Lung microvascular endothelial cell (primary cell): ENCODE measurements around the gene DNAJC17. TPM values are rescaled to one million over a fixed set of nuclear protein-coding genes. Genes with fewer than 3 reads are reported as not detected.

ENCODE experiments used
- DNase-seq, 2 donors: peaks; one replicate each; pipeline versions ENCODE4 v3.0.0 to v3.0.0-alpha.2; 2010; ENCODE audit warnings: low read depth in 2 of 2
- total RNA-seq: library from RNA; depleted of rRNA; stranded (reverse); fragments of >200 nt; gene quantifications from 2 replicates; pipeline ENCODE4 v1.2.1, GENCODE V29; 2014

The DNAJC17 gene
- total RNA-seq, 1 donor from 2014 or later = 14.3 TPM

DNA sequence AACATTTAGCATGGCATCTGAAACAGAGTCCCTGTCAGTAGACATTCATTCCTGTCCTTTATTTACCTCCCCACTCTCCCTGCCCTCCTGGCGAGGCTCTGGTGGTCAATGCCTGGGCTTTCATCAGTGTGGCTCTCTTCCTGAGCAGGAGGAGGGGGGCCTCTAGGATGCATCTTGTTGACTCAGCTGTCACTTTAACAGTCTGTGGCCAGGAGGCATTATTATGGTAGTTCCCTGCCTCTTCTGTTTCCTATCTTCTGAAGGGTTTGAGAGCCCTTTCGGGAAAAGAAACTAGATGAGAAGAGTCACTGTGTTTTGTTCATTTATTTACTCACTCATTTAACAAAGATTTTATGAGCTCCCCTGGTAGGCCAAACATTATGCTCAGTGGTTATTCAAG, 23.6 kb upstream of the DNAJC17 start:
- no peak for DNase-seq

DNA sequence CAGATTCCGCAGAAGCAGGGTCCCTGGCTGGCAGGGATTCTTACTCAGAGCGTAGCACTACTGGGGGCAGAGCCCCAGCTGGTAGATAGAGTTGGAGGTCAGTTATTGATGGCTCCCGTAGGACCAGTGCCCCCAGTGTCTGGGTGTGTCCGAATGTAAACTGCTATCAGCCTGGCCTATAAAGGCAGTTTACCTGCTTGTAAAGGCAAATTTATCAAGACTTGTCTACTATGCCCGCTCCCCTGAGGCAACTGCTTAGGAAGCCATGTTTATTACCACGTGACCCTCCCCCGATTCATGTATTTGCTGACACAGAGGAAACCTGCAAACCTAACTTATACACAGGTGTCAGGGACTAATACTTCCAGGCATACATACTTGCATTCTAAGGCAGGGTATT, 21.8 kb upstream of the DNAJC17 start:
- no peak for DNase-seq

DNA sequence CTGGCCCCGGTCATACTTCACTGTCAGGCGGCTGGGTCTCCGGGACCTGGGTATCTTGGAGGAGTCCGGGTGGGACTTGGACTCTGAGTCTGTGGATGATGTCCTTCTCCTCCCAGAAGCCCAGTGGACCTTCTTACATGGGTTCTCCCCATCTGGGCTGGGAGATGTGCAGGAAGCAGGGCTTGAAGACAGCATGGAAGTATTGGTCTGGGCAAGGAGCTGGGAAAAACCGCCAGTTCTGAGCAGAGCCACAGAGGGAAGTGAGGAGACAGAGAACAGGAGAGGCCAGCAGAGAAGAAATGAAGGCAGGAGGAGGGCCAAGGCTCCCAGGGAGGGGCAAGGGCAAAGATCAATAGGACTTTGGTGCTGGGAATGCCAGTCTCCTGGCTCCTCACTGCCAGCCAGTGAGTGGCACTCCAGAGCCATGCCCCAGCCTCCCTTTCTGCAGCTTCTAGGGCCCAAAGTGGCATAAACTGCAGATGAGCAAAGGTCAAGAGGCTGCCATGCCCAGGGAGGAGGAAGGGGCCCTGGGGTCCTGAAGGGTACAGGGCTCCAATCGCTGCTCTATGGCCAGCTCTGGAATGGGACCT, 21.3 kb upstream of the DNAJC17 start, which contains the start of gene PPP1R14D:
Gene PPP1R14D (minus strand): TSS at position 262 of the 590 bp plus-strand sequence. CDS start 67 bp downstream, at position 195.
- no peak for DNase-seq

- DNase-seq = no peak
These were observed 19.3 kb upstream of the DNAJC17 start for GRCh38 chr15:40826423-40827075.

DNA sequence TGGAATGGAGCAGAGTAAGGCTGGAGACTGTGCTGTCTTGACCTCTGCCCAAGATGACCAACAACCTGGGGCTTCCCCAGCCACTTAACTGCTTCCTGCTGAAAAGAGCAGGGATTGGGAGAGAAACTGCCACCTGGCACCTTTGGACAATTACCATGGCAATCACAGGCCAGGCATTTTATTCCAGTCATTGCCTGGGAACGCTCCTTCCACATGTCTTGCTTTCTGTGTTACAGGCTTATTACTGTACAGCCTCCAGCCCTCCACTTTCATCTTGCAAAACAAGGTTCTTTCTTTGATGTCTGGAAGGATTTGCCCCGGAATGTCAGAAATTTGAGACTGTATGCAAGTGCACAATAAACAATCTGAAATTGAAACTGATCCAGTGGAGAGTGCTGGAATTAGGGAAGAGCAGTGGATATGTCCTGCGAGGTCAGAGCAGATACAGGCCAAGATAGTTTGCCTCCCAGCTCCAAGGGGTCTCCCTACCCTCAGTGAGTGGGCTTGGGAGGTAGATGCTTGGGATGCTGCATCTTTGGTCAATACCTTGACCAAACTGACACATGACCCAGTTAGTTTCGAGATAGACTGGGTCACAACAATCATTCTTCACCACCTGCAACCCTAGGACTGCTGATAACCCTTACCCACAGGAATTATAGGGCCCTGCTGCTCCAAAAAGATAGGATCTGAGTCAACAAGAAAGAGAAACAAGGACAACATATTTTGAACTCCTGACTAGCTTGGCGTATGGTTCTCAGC, 18.6 kb upstream of the DNAJC17 start:
- peak in 1 of 2 donors; percentile 18 for DNase-seq

- DNase-seq = no peak
These were observed 16.5 kb upstream of the DNAJC17 start for GRCh38 chr15:40823572-40824343.

- no peak for DNase-seq
These were observed 13.9 kb upstream of the DNAJC17 start for GRCh38 chr15:40821195-40821594.

- DNase-seq = no peak
These were observed 11.8 kb upstream of the DNAJC17 start for GRCh38 chr15:40819048-40819447.

GRCh38 chr15:40815042-40815698, 7.9 kb upstream of the DNAJC17 start:
- DNase-seq = no peak

- DNase-seq = no peak
These were observed 5.6 kb upstream of the DNAJC17 start for GRCh38 chr15:40812721-40813425.

- no peak for DNase-seq
These were observed 1.7 kb upstream of the DNAJC17 start for GRCh38 chr15:40808861-40809450.

DNA sequence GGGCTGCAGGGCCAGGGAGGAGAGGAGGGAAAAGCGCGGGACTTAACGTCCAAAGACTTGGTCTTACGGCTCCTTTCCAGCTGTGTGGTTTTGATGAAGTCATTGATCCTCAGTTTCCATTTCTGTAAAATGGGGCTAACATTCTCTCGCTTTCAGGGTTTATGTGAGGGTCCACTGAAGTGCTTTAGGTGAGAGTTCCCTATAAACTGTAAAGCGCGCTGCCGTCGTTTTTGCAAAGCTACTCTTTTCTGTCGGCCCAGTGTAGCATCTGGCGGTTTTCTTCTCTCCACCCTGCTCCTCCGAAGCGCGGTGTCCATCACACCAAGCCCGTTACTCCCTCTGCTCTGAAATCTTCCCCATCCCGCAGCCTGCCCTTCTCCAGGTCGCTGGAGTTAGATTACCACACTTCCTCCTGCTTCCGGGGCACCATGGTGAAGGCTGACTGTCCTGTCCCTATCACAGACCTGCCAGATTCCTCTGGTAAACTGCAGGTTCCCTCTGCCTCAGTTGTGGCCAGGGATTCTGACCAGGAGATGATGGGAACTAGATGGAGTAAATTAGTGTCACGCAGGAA, 702 bp upstream of the DNAJC17 start:
- DNase-seq = no peak

DNA sequence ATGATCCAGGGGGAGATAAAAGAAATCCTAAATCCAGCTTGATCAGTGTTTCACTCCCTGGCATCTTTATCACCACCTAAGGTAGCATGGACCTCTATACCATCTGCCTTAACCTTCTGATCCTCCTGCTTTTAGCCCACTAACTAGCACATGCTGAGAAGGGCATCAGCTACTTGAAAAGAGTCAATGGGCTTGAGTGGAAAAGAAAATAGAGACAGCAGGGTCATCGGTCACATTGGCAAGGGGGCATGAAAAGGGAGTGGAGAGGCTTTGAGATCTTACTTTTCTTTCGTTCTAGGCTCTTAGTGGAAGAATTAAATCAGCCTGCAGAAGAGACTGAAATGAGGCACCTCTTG, 623 bp downstream of the DNAJC17 start:
- DNase-seq = no peak

GRCh38 chr15:40803688-40804087, 3.6 kb downstream of the DNAJC17 start:
- no peak for DNase-seq

- DNase-seq = no peak
These were observed 4.2 kb downstream of the DNAJC17 start for GRCh38 chr15:40803076-40803475.

DNA sequence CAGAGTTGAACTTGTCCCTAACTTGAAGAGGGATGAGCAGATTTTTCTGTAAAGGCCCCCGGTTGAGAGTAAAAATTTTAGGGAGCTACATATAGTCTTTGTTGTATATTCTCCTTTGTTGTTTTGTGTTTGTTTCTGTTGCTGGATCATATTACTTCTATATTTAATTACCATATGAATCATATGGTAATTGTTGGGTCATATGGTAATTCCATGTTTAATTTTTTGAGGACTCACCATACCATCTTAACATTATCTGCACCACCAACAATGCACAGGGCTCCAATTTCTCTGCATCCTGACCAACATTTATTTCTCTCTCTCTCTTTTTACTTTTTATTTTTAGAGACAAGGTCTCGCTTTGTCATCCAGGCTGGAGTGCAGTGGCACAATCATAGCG, 7.8 kb downstream of the DNAJC17 start:
- no peak for DNase-seq

GRCh38 chr15:40796512-40796911, 10.8 kb downstream of the DNAJC17 start:
- no peak for DNase-seq

DNA sequence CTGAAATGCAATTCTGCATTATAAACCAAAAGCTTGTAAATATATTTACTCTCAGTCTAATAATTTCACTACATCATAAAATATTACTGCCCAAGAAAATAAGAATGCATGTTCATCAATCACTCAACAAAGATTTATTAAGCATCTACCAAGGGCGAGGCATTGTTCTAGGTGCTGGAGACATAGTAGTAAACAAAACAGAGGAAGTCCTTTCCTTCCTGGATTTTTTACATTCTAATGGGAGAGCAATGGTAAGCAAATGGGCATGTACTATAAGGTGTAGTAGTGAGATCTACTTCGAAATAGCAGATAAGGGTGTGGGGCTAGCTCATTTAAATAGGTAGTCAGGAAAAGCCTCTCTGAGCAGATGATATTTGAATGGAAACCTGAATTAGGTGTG, 11.2 kb downstream of the DNAJC17 start:
- DNase-seq = peak; percentile 30 to 67

- peak; percentile 96 to 98 for DNase-seq
These were observed 13.9 kb downstream of the DNAJC17 start for GRCh38 chr15:40793216-40793989.
